HG03139 (cell line): ENCODE measurements around the gene BACH2.
"Not testable (repeated sequence)": the region's sequence is repeated elsewhere in the genome, so short reads cannot be mapped to it uniquely, and the experiment has no call there.

Experiments used
- ATAC-seq: cut with Tn5 transposase; IDR thresholded peaks from one replicate; pipeline ENCODE4 v1.9.1; 2021; ENCODE audit not compliant: unreplicated experiment

The BACH2 gene

GRCh38 chr6:90186637-90187371 is 109.8 kb downstream of the BACH2 start:
- ATAC-seq: no peak

GRCh38 chr6:90186026-90186425 is 110.6 kb downstream of the BACH2 start:
- no peak for ATAC-seq

DNA sequence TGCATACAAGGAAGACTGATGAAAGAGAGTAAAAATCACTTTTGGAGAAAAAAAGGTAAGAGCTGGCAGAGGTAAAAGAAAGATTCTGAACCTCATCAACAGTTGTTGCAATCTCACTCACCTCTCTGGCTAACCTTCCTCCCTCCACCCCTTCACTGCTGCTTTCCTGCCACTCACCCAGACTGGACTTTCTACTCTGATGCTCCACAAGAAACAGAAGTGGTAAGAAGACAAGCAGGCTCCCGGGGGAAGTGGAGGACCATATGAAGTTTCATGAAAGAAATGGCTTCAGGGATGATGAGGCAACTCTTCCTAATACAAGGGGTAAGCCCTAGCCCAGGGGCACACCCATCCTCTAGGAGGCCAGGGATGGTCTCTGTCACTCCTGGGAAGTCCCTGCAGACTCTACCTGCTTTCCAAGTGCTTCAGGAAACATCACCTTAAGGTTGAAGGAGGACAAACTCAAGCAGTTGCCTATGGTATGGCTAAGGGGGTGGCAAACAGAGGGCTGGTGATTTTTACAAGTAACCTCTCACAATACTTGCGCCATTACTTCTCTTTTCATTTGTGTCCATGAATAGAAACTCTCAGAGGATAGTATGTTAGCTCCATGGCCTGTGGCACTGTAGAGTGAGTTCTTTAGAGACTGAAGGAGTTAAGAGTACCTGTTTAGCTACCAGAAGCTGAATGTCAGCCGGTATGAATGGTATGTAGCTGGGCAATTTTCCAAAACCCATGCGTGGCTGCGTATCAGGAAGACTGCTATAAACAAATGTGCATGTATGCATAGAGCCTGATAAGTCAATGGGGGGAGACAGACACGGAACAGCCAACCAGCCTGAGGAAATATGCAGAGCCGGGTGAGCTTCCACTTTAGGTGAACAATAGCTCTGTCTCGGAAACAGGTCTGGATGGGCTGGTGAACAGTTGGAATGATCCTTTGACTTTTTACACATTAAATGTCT is 112.0 kb downstream of the BACH2 start:
- ATAC-seq: no peak

GRCh38 chr6:90183587-90184333 is 112.9 kb downstream of the BACH2 start:
- no peak for ATAC-seq

- ATAC-seq: no peak
Measured at GRCh38 chr6:90180526-90180925, 116.1 kb downstream of the BACH2 start.

GRCh38 chr6:90179190-90180169 is 117.2 kb downstream of the BACH2 start:
- ATAC-seq: no peak

DNA sequence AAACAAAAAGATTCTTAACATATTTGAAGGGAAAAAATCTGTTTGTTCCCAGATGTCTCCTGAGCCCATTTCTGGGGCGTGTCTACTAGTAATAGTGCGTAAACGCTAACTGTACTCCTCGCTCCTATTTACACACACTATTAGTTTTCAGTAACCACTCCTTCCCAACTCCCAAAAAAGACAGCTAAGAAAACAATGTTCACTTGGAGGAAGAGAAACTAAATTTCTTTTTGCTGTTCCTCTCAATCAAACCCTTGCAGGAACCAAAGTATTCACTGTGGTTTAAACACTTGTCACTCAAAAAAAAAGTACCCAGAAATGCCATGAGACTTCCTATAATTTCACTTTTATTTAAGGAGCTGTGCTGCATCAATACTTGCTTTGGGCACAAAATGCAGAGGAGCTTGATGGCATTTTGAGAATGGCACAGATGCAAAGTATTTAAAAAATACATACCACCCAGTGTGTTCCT is 118.2 kb downstream of the BACH2 start:
- no peak for ATAC-seq

DNA sequence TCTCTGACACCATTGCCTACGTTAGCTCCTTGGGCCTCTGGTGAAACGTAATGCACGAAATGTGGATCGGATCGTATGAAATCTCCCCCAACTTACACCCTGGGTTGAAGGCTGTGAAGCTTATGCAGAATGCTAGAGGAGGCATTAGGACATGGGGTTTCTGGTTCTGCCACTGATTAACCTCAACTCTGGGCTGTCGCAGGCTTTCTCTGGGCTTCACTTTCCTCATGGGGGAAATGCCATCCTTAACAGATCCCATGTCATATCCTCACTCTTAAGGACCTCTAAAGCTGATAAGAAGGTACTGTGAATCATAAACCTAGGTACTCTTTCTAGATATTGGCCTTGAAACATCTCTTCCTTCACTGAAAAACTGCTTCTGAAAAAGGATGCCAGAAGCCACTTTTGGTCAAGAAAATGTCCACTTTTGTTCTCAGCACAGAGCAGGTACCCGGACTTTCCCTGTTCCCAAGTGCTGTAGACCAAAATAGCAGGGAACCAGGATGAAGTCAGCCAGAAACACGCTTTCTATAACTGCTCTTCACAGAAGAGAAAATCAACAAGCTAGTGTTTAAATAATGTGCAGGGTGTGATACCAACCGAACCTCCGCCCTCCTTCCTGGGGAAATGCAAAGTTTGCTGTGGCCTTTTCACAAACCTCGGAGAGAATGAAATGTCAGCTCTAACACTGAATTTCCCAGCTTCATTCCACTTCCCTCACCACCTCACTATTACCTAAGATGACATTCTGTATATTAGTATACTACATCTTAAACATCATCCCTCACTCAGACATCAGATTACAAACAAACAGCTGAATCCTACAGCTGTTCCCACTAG is 118.9 kb downstream of the BACH2 start:
- ATAC-seq: no peak

- ATAC-seq: no peak
Measured at GRCh38 chr6:90175627-90176538, 120.8 kb downstream of the BACH2 start.

- ATAC-seq: no peak
Measured at GRCh38 chr6:90173262-90173925, 123.2 kb downstream of the BACH2 start.

GRCh38 chr6:90170601-90171000 is 126.0 kb downstream of the BACH2 start:
- no peak for ATAC-seq

GRCh38 chr6:90169374-90169773 is 127.3 kb downstream of the BACH2 start:
- no peak for ATAC-seq

GRCh38 chr6:90168693-90169131 is 127.9 kb downstream of the BACH2 start:
- ATAC-seq: no peak

- ATAC-seq: no peak
Measured at GRCh38 chr6:90167514-90168379, 128.9 kb downstream of the BACH2 start.

- ATAC-seq: not testable (repeated sequence)
Measured at GRCh38 chr6:90166155-90166924, 130.3 kb downstream of the BACH2 start.
